ENCODE data around the gene RHPN2.
"Not testable (repeated sequence)": the region's sequence is repeated elsewhere in the genome, so short reads cannot be mapped to it uniquely, and the experiment has no call there.

RHPN2 gene

DNA sequence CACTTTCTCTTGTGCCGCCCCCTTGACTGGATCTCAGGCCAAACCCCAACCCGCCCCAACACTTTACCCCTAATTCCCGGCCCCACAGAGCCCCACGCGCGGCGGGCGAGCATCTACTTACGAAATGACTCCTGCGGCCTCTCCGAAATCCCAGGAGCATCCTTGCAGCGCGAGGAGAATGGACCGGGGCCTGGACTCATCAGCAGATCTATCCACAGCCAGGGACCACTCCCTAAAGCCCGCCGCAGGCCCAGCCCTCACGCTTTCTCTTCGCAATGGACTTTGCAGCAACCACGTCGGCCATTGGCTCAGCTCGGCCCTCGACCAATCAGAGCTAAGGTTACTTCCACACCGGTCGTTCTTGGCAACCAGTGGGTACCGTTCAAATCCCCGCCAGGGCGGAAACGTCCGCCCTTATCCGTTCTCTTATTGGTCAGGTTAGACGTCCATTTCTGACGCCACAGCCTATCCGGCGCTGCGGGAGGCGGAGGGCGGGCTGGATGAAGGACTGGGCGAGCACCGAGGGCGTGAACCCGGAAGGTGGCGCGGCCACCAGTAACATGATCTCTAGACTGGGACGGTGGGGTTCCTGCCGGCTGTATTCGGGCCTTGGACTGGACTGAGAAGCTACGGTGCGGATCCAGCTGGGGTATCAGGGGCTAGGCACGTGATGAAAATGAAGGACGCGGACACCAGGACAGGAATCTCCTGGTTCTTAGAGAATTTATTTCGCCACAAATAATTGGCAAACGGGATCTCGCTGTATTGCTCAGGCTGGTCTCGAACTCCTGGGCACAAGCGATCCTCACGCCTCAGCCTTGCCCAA is 92.8 kb downstream of the RHPN2 start, which contains the start of the genes CEP89 and FAAP24:
CEP89 (minus strand) TSS at position 244 of the 826 bp plus-strand sequence; CDS start at position 160, 84 bp downstream.
FAAP24 (plus strand) TSS at position 528 of the 826 bp plus-strand sequence. CDS start 955 bp downstream, outside the sequence.
- DNase-seq, result peak; percentile 99

DNA sequence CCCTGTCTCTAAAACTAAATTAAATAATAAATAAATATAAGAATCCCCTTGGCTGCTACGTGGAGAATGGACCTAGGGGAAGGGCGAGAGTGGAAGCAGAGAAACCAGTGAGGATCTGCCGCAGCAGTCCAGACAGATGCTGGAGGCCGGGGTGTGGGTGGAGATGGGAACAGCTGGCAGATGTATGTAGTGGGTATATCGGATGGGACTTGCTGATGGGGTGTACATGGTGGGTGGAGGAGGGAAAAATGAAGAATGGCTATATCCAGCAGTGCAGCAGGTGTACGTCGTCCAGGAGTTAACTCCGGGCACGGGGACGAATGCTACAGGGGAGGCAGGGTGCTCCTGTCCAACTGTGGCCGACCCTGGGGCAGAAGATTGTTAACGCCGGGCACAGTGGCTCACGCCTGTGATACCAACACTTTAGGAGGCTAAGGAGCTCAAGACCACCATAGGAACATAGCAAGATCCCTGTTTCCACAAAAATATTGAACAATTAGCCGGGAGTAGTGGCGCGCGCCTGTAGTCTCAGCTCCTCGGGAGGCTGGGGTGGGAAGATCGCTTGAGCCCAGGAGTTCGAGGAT is 93.6 kb downstream of the RHPN2 start:
- no peak for DNase-seq

DNA sequence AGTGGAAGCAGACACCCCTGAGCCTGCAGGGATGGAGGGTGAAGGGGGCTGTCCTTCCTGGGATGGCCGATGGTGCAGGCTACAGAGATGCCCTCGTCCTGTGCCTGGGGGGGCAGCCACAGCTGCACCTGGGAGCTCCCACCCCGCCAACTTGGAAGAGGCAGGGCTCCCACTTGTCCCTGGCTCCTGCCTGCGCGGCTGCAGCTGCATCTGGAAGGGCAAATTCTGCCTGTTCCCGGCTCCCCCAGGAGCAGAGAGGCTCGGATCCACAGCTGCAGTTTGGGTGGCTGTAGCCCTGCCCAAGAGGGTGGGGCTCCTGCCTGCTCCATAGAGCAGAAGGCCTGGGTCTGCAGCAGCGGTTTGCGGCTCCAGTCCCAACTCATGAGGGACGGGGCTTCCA is 95.1 kb downstream of the RHPN2 start:
- no peak for DNase-seq

DNA sequence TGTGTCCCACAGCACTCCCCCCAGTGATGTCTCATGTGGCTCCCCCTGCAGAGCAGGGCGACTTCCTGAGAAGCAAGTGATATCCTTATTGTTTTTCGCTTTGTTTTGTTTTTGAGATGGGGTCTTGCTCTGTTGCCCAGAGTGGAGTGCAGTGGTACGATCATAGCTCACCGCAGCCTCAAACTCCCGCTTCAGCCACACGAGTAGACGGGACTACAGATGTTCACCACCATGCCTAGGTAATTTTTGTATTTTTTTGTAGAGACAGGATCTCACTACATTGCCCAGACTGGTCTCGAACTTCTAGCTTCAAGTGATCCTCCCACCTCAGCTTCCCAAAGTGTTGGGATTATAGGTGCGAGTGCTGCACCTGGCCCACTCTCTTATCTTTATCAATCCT is 97.9 kb downstream of the RHPN2 start:
- DNase-seq, result no peak

DNA sequence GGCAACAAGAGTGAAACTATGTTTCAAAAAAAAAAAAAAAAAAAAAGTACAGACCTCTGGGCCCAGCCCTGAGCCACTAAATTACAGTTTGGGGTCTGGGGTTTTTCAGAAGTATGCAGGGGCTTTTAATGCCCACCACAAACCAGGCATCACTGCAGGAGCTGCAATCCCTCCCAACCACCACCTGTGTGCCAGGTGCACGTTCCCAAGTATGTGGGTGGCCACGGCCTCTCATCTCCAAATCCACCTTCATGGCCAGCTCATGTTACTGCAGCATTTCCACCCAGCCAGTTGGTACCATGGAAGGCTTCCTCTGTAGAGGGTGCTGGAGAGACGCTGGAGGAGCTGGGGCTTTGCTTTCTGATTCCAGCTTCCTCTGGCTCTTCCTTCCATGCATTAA is 119.4 kb downstream of the RHPN2 start:
- DNase-seq, result no peak

DNA sequence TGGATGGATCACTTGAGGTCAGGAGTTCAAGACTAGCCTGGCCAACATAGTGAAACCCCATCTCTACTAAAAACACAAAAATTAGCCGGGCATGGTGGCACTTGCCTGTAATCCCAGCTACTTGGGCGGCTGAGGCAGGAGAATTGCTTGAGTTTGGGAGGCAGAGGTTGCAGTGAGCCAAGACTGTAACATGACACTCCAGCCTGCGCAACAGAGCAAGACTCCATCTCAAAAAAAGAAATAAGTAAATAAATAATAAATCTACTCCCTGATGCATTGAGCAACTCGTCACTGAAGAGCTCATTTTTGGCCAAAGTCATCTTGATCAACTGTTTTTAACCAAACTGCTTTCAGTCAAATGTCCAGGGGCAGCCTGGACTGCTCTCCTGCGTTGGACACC is 123.4 kb downstream of the RHPN2 start:
- DNase-seq, result not testable (repeated sequence)

DNA sequence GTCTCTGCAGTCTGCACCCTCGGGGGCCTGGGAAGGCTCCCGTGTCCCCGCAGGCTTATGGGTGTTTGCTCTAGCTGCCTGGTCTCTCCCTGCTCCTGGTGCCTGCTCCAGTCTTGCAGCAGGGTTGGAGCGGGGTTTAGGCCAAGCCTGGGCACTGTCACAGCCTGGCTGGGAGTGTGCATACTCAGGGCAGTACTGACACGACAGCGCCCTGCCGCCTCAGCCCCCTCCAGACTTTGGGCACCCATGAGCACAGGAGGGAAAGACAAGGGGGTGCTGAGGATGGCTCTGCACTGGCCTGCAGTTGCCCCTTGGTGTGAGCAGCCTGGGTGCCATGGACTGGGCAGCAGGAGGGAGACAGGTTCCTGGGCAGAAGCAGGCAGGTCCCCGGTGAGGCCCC is 128.6 kb downstream of the RHPN2 start:
- DNase-seq, result no peak

DNA sequence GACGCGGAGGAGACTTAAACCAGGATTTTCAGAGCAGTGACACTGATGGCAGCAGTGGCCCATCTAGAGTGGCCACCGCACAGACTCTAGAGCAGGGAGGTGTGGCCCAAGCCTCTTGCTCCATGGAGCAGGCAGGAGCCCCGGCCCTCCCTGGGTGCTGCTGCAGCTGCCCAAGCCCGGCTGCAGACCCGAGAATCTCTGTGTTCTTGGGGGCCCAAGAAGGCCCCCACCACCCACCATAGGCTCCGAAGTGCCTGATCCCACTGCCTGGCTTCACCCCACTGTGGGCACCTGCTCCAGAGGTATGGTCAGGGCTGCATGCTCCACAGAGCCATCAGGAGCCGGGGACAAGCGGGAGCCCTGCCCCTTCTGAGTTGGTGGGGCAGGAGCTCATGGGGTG is 129.1 kb downstream of the RHPN2 start:
- no peak for DNase-seq

DNA sequence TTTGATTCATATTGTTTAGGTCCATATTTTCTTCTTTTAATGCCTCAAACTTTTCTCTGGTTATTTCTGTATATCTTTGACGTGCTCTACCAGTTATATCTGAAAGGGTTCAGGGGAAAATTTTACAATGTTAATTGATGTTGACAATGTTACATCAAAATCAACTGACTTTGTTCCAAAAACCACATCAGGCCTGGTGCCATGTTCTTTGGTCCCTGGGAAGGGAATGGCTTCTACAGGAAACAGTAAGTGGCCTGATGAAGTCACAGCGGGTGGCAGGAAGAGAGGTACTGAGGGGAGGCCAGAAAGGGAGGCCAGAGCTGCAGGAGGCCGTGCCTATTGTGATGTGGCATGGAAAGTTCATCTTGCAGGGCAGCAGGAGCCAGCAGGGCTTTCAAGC is 131.1 kb downstream of the RHPN2 start:
- DNase-seq, result no peak

DNA sequence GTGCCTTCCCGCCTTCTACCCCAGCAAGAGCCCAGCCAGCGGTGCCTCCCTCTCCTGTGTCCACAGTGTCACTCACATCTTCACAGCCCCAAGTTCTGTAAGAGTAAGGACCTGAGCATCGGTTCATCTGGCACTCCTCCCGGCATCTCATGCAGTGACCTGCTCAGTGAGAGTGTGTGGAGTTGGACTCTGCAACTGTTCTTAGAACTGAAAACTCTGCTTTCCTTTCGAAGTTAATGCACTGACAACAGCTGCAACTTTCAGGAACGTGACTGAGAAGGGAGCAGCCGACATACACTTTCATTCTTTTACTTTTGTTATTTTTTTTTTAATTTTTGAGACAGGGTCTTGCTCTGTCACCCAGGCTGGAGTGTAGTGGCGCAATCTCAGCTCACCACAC is 134.1 kb downstream of the RHPN2 start:
- DNase-seq, result no peak

DNA sequence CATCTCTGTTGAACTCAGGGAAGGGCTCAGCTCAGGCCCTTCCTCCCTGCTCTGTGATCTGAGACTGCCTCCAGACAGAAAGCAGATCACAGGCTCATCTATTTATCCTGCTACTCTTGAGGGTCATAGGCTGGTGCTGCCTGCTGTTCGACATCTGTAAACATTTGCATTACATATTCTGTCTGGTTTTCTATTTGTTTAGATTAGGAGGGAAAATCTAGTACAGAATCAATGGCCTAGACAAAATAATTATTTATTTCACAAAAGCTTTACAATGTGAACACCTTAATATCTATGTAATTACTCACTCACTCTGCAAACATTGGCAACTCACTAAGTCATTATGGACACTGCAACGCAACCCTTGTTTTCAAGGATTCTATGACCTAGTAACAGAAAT is 135.9 kb downstream of the RHPN2 start:
- no peak for DNase-seq
